Immature natural killer cell (primary cell): ENCODE data around the gene PLXDC2. TPM values are rescaled to one million over a fixed set of nuclear protein-coding genes. Genes with fewer than 3 reads are reported as not detected.
A peak's percentile ranks its signal among the peaks of the same experiment; 100 is the strongest.

ENCODE experiments used
- DNase-seq, 3 donors: peaks; one replicate each; pipeline ENCODE4 v3.0.0; 2022; ENCODE audit warnings: mixed read lengths in 1 of 3
- H3K27ac Mint-ChIP-seq, 6 donors: one replicate each; pipeline ENCODE4 v1.8.0; 2020; ENCODE audit warnings: mixed read lengths in 6 of 6, mild to moderate bottlenecking in 5 of 6, inconsistent platforms in 4 of 6, moderate library complexity in 3 of 6
- H3K27me3 Mint-ChIP-seq, 3 donors: one replicate each; pipeline ENCODE4 v1.8.0; 2020 to 2021; ENCODE audit warnings: low read depth in 3 of 3, mild to moderate bottlenecking in 3 of 3, mixed read lengths in 3 of 3, moderate library complexity in 3 of 3, inconsistent platforms in 1 of 3
- H3K36me3 Mint-ChIP-seq, 3 donors: one replicate each; pipeline ENCODE4 v1.8.0; 2020; ENCODE audit warnings: mixed read lengths in 3 of 3, inconsistent platforms in 2 of 3, mild to moderate bottlenecking in 2 of 3
- H3K4me1 Mint-ChIP-seq, 2 donors: one replicate each; pipeline ENCODE4 v1.8.0; 2020; ENCODE audit warnings: inconsistent platforms in 2 of 2, mild to moderate bottlenecking in 2 of 2, mixed read lengths in 2 of 2, moderate library complexity in 1 of 2
- H3K4me3 Mint-ChIP-seq, 5 donors: one replicate each; pipeline ENCODE4 v1.8.0; 2020; ENCODE audit warnings: mild to moderate bottlenecking in 5 of 5, mixed read lengths in 5 of 5, inconsistent platforms in 3 of 5, moderate library complexity in 3 of 5
- H3K9me3 Mint-ChIP-seq, 6 donors: one replicate each; pipeline ENCODE4 v1.8.0; 2020; ENCODE audit warnings: mild to moderate bottlenecking in 6 of 6, mixed read lengths in 6 of 6, inconsistent platforms in 4 of 6, moderate library complexity in 3 of 6
- polyA plus RNA-seq, 3 donors: library from polyadenylated mRNA; unstranded; fragments of 300-500 nt; fragmentation: Illumina TruSeq; gene quantifications; one replicate each; pipeline ENCODE4 v1.2.3, GENCODE V29; 2021

PLXDC2 gene
- polyA plus RNA-seq, 3 donors from 2014 or later: 5.1 to 9.6 (median 9.2) TPM

DNA sequence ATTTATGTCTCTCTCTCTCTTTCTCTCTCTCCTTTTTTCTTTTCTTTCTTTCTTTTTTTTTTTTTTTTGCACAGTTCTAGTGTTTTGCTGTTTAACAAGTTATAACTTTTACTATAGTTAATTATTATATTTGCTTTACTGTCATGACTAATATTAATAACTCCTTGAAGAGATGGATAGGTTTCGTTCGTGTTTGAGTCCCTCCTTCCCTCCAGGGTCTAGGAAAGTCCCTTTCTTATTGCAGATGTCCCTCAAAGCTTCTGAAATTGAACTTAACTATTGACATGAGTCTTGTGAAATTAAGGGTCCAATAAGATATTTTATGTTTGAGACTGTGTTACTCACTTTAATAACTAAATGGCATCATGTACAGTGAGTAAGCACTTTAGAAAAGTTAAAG, 131.4 kb downstream of the PLXDC2 start:
- H3K9me3 Mint-ChIP-seq: peaks cover 0 to 2% (median 0%) of the 10 kb centered on the region in 6 donors
- no peaks in the 10 kb centered on the region for H3K27me3 Mint-ChIP-seq
- H3K36me3 Mint-ChIP-seq: peaks cover 0 to 3% (median 0%) of the 10 kb centered on the region in 3 donors
- H3K4me1 Mint-ChIP-seq: no peaks in the 10 kb centered on the region
- no peak overlapping the region for H3K4me3 Mint-ChIP-seq
- H3K27ac Mint-ChIP-seq: no peak overlapping the region
- no peak for DNase-seq

DNA sequence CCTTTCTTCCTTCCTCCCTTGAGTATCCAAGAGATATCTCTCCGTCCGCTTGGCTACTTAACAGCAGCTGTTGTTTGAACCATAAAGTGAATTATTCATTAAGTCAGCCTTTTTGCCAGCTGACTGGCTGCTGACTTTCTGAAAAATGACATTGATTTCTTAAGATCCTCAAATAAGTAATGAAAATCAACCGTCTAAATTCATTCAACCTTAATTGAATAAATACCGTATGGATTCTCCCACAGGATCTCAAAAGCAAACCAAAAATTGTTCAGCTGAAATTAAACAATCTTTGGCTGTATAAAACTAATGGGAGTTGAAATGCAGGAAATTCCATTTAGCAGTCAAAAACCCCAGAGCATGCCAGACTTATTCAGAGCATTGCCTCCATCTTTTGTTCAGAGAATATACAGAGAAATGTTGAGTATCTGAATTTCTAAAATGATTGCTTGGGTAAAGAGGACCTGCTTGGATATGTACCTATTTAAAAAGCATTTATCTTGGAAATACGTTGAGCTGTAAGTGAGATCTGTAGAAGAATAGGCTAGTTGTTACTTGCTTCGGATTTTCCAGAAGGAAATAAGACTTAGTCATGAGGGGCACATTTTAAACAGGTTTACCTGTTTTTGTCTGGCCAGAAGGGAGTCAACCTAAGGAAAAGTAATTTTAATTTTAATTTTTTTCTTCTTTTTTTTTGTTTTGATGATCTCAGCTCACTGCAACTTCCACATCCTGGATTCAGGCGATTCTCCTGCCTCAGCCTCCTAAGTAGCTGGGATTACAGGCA, 136.2 kb downstream of the PLXDC2 start:
- no peaks in the 10 kb centered on the region for H3K36me3 Mint-ChIP-seq
- no peak for DNase-seq
- peaks cover 0 to 2% (median 0%) of the 10 kb centered on the region in 6 donors for H3K9me3 Mint-ChIP-seq
- H3K27me3 Mint-ChIP-seq: peaks cover 0 to 2% (median 0%) of the 10 kb centered on the region in 3 donors
- H3K27ac Mint-ChIP-seq: no peak overlapping the region
- no peak overlapping the region for H3K4me3 Mint-ChIP-seq
- peaks cover 4 to 13% of the 10 kb centered on the region in 2 donors for H3K4me1 Mint-ChIP-seq

DNA sequence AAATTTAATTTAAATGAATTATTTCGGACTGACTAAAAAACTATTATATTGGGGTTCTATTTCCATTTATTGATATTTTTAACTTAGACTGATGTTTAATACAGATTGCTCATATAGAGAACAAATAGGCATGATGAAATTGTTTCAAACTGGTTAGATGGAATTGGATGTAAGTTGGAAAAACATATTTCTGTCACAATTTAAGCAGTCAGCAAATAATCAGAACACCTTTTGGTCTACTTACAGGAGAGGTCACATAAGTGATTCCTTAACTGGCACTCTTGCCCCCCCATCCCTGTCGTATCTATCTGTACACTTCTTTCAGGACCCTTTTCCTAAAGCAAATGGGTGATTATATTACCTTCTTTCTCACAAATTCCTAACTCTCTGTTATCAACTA, 138.4 kb downstream of the PLXDC2 start:
- Mint-ChIP-seq H3K27me3 (peaks cover 0 to 2% (median 0%) of the 10 kb centered on the region in 3 donors), H3K4me3 (no peak overlapping the region), H3K27ac (no peak overlapping the region), H3K36me3 (no peaks in the 10 kb centered on the region), H3K9me3 (peaks cover 0 to 2% (median 0%) of the 10 kb centered on the region in 6 donors), H3K4me1 (peaks cover 19 to 27% of the 10 kb centered on the region in 2 donors)
- no peak for DNase-seq

DNA sequence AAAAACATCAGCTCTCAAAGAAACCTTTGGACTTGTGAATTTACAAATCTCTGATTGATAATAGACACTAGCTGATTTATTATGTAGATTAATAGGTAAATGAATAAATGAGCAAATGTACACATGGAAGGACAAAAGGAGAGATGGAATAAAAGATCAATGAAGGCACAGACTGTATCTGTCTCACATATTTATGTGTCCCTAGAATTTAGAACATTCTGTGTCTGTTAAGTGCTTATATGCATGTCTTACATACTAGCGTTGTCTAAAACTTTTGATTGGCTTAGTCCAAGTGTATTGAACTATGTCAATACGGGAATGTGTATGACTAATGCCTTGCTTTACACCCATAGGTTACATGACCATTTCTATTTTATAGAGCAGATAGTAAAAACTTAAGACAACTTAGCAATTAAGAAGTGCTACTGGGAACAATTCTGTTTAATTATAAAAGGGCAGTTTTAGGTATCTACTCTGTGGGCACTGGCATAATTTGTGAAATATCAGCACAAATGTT, 140.3 kb downstream of the PLXDC2 start:
- H3K27ac Mint-ChIP-seq: no peak overlapping the region
- H3K36me3 Mint-ChIP-seq: no peaks in the 10 kb centered on the region
- DNase-seq: no peak
- H3K4me1 Mint-ChIP-seq: peaks cover 34 to 42% of the 10 kb centered on the region in 2 donors
- H3K27me3 Mint-ChIP-seq: peaks cover 0 to 2% (median 0%) of the 10 kb centered on the region in 3 donors
- no peak overlapping the region for H3K4me3 Mint-ChIP-seq
- peaks cover 0 to 2% (median 0%) of the 10 kb centered on the region in 6 donors for H3K9me3 Mint-ChIP-seq

DNA sequence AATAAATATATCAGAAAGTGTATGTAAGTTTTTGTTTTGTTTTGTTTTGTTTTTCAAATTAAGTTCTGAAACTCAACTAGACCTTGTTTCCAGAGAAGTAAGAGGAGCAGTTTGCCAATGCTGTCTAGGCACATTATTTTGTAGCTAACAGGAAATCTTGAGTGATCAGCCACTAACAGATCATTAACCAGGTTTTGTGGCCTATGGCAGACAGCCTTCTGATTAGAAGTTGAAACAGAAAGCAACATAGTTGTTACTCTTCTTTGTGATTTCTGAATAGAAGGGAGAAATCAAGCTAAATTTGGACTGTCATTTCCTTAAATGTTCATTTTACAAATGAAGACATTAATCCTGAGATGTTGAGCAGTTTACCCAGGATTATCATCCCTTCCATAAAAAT, 142.6 kb downstream of the PLXDC2 start:
- H3K4me1 Mint-ChIP-seq: peaks cover 33 to 35% of the 10 kb centered on the region in 2 donors
- peaks cover 0 to 3% (median 0%) of the 10 kb centered on the region in 3 donors for H3K36me3 Mint-ChIP-seq
- peak overlapping the region; percentile 49 to 86 (median 78) for H3K27ac Mint-ChIP-seq
- H3K4me3 Mint-ChIP-seq: peak overlapping the region in 4 of 5 donors; percentile 39 to 78 (median 62)
- peaks cover 0 to 2% (median 0%) of the 10 kb centered on the region in 3 donors for H3K27me3 Mint-ChIP-seq
- DNase-seq: peak; percentile 5 to 20 (median 15)
- H3K9me3 Mint-ChIP-seq: peaks cover 0 to 2% (median 0%) of the 10 kb centered on the region in 6 donors

DNA sequence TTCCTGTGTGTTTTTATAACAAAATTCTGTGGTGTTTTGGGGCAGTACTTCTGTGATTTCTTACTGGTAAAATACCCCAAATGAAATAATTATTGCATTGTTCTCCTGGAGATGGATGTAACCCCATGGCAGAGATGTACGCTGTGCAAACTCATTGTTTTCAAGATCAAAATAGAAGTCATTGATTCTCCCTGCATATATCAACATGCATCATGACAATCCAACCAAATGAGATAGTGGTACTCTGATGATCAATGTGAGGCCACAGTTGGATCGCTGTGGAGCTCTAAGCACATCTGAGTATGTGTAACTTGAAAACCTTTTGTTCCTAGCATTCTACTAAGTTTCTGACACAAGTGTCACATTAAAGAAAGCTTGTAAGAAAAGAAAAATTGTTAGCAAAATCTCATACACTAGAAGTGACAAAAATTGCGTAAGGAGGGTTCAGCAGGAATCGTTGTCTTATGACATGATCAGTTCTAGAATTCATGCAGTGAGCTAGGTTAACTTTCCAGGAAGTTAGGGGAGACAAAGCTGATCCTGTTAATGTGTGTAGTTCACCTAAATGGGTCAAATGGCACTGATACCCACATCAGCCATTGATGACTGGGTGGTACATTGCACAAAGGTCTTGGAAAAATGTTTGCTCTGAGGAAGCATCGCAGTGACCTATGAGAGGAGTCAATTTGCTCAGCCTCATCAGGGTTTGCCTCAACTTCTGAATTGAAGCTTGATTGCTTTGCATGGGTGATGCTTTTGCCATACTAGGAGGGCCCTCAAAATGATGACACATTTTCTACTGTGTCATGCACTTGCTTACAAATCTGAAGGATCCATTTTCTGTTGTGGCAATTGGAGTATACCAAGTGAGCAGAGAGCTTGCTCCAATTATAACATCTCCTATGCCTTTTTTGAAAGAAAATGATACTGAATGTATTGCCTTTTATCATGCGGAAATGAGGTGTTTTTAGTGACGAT, 145.1 kb downstream of the PLXDC2 start:
- peak overlapping the region in 1 of 6 donors; percentile 54 for H3K27ac Mint-ChIP-seq

DNA sequence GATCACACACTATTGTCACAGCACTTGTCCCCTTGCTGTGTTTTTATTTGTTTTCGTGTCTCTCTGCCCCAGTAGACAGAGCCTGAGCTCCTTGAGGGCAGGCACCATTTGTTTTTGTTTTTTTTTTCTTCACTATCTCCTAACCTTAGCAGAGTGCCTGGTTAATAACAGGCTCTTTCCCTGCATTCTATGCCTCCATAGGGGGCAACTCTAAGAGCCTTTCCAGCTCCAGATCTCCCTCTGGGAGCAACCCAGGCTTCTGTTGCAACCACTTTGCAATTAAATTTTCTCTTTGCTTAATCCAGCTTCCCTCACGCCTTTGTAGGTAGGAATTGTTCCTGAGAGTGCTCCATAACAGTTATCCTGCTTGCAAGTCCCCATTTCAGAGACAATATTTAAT, 148.4 kb downstream of the PLXDC2 start:
- Mint-ChIP-seq H3K9me3 (peaks cover 0 to 2% (median 0%) of the 10 kb centered on the region in 6 donors), H3K4me3 (no peak overlapping the region), H3K4me1 (peaks cover 16 to 18% of the 10 kb centered on the region in 2 donors), H3K36me3 (peaks cover 0 to 3% (median 0%) of the 10 kb centered on the region in 3 donors), H3K27me3 (no peaks in the 10 kb centered on the region), H3K27ac (no peak overlapping the region)
- no peak for DNase-seq

More for the DNA sequence above, 145.1 kb downstream of the PLXDC2 start:
- Mint-ChIP-seq H3K4me3 (no peak overlapping the region), H3K27me3 (no peaks in the 10 kb centered on the region), H3K9me3 (peaks cover 0 to 2% (median 0%) of the 10 kb centered on the region in 6 donors), H3K36me3 (peaks cover 0 to 3% (median 0%) of the 10 kb centered on the region in 3 donors), H3K4me1 (peaks cover 30 to 33% of the 10 kb centered on the region in 2 donors)
- DNase-seq: no peak

DNA sequence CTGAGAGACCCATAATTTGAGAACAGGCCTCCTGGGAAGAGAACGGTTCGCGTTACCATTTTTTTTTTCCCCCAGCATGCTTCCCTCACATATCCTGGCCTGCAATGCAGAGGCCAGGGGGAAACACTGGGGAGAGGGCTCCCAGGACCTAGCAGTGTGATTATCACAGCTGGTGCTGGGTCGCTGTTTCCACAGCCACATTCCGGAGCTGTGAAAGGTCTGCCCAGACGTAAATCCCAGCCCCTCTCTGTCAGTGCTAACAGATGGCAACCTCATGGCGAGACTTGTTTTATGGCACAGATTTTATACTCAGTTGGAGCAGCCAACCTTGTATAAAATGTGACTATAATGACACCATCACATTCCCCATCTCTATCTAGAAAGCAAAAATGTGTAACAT, 150.5 kb downstream of the PLXDC2 start:
- Mint-ChIP-seq H3K9me3 (peaks cover 0 to 2% (median 0%) of the 10 kb centered on the region in 6 donors), H3K4me1 (peaks cover 0 to 3% of the 10 kb centered on the region in 2 donors), H3K4me3 (no peak overlapping the region), H3K36me3 (peaks cover 0 to 3% (median 0%) of the 10 kb centered on the region in 3 donors), H3K27me3 (no peaks in the 10 kb centered on the region), H3K27ac (no peak overlapping the region)
- DNase-seq: no peak

DNA sequence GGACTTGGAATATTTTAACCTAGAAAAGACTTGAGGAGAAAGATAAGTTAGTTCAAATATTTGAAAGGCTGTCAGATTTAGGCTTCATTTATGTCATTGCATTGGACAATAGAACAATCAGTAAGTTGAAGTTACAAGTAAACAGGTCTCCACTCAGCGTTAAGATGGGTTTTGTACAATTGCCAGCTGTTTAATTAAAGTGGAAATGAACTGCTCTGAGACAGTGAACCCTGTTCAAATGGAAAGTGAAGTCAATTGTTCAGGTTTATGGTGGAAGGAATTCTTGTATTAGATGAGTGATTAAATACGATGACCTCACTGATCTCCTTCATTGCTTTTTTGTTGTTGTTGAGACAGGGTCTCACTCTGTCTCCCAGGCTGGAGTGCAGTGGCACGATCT, 151.7 kb downstream of the PLXDC2 start:
- H3K27ac Mint-ChIP-seq: no peak overlapping the region
- peaks cover 0 to 3% of the 10 kb centered on the region in 2 donors for H3K4me1 Mint-ChIP-seq
- no peak overlapping the region for H3K4me3 Mint-ChIP-seq
- no peak for DNase-seq
- H3K36me3 Mint-ChIP-seq: no peaks in the 10 kb centered on the region
- peaks cover 0 to 2% (median 0%) of the 10 kb centered on the region in 3 donors for H3K27me3 Mint-ChIP-seq
- peaks cover 0 to 2% (median 0%) of the 10 kb centered on the region in 6 donors for H3K9me3 Mint-ChIP-seq

DNA sequence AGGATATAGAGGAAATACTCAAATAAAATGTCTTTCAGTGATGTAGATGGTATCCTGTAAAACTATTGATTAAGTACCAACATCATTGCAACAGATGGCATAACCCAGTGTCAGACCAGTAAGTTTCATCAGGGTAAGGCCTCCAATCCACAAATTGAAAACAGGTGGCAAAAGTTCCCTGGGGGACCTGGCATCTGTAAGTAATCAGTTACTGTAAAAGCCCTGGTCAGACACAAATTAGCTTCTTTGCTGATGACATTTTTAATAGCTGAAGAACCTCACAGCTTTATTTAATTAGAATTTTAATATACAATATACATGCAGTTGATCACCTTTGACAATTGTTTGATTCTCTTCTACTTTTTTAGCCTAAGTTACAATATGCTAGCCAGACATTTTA, 152.5 kb downstream of the PLXDC2 start:
- H3K27me3 Mint-ChIP-seq: peaks cover 0 to 2% (median 0%) of the 10 kb centered on the region in 3 donors
- no peak overlapping the region for H3K27ac Mint-ChIP-seq
- no peak overlapping the region for H3K4me3 Mint-ChIP-seq
- H3K36me3 Mint-ChIP-seq: no peaks in the 10 kb centered on the region
- DNase-seq: no peak
- peaks cover 0 to 1% of the 10 kb centered on the region in 2 donors for H3K4me1 Mint-ChIP-seq
- no peaks in the 10 kb centered on the region for H3K9me3 Mint-ChIP-seq

DNA sequence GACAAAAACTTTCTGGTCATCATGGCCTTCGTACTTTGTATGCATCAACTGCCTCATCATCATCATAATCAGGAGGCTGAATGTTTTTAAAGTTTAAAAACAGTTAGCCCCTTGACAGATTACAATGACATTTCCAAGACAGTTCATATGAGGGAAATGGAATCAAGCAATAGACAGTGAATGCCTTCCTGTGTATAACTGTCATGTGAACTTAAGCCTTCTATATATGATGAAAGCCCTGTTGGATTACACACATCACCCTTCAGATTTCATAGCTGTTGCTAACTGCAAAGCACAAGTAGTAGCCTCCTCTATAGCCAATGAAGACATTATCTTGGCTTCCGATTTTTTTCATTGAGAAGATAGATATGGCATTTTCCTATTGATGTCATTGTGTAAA, 154.0 kb downstream of the PLXDC2 start:
- Mint-ChIP-seq H3K27me3 (peaks cover 0 to 2% (median 0%) of the 10 kb centered on the region in 3 donors), H3K9me3 (peaks cover 0 to 2% (median 0%) of the 10 kb centered on the region in 6 donors), H3K4me1 (peaks cover 7% of the 10 kb centered on the region in 2 donors), H3K4me3 (no peak overlapping the region), H3K27ac (no peak overlapping the region), H3K36me3 (no peaks in the 10 kb centered on the region)
- DNase-seq: no peak

DNA sequence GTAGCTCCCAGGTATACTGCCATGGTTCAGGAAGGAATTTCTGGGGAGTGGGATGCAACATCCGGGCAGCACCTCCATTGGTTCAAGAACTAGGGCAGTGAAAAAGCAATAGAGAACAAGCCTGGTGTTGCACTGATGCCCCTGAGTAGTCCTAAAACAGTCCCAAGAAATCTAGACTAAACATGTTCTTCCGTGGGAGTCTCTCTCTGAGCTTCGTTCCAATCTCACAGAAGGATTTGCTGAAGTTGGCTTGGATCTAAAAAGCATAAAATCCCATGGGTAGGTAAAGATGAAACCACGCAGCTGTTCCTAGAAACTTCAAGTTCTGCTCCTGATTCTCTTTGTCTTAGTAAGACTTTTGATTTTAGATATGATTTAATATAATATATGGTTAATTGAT, 154.5 kb downstream of the PLXDC2 start:
- no peak for DNase-seq
- Mint-ChIP-seq H3K4me3 (no peak overlapping the region), H3K27me3 (peaks cover 0 to 2% (median 0%) of the 10 kb centered on the region in 3 donors), H3K36me3 (no peaks in the 10 kb centered on the region), H3K27ac (no peak overlapping the region), H3K9me3 (peaks cover 0 to 2% (median 0%) of the 10 kb centered on the region in 6 donors), H3K4me1 (peaks cover 7% of the 10 kb centered on the region in 2 donors)

DNA sequence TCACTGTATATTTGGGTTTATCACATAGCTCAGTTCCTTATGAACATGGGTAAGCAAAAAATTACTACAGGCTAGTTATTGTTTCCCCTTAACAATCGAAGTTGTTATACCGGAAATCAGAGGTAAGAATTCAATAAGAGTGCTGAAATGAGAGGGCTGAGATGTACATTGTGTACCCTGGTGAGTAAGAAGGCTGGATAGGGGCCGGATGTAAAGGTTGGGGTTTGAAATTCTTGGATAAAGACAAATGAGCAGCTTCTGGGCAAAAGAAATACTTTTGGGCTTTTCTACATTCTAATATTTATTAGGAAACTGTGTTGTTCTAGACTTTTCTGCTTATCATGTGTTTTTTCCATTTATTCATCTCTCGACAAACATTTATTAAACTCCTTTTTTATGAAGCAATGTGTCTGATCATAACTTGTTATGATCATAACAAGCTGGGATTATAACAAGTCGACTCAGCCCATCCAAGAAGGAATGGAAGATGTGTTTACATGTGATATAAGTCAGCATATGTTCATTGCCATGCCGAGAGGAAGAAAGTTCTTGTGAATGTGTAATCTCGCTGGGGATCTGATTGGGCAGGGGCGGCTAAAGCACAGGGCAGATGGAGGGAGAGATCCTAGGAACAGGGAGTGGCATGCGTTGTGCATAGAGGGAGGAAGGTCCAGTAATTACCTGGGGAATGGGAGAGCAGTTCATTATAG, 155.3 kb downstream of the PLXDC2 start:
- peaks cover 7% of the 10 kb centered on the region in 2 donors for H3K4me1 Mint-ChIP-seq
- no peaks in the 10 kb centered on the region for H3K36me3 Mint-ChIP-seq
- H3K9me3 Mint-ChIP-seq: peaks cover 0 to 2% (median 0%) of the 10 kb centered on the region in 6 donors
- DNase-seq: no peak
- H3K27ac Mint-ChIP-seq: no peak overlapping the region
- H3K27me3 Mint-ChIP-seq: peaks cover 0 to 2% (median 0%) of the 10 kb centered on the region in 3 donors
- H3K4me3 Mint-ChIP-seq: no peak overlapping the region
